ENCODE results near the gene CXCL16.

DNA sequence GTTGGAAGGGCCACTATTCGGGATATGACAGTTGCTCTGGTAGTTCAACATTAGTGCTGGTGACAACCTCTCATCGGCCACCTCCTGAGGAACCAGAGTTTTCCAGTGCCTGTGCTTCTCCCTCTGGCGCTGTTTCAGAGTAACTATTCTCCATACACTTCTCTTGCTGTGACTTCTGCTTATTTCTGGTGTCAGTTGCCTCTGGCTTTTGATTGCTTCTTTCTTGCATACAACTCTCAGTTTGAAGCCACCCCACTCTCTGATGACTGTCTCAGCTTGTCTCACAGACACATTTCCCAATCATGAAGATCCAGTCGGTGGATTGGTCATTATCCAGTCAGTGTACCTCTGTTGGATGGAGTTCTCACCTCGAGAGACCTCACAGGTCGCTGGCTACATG, 28.6 kb upstream of the CXCL16 start:
- no peak for TF ChIP-seq POLR2A (IDR thresholded peaks at IDR 0.05; ENCODE audit: low read length)
- no peak for TF ChIP-seq SMC3 (IDR thresholded peaks at IDR 0.05)
- no peak for TF ChIP-seq JUNB (IDR thresholded peaks at IDR 0.05)
- TF ChIP-seq, protein P1, sequence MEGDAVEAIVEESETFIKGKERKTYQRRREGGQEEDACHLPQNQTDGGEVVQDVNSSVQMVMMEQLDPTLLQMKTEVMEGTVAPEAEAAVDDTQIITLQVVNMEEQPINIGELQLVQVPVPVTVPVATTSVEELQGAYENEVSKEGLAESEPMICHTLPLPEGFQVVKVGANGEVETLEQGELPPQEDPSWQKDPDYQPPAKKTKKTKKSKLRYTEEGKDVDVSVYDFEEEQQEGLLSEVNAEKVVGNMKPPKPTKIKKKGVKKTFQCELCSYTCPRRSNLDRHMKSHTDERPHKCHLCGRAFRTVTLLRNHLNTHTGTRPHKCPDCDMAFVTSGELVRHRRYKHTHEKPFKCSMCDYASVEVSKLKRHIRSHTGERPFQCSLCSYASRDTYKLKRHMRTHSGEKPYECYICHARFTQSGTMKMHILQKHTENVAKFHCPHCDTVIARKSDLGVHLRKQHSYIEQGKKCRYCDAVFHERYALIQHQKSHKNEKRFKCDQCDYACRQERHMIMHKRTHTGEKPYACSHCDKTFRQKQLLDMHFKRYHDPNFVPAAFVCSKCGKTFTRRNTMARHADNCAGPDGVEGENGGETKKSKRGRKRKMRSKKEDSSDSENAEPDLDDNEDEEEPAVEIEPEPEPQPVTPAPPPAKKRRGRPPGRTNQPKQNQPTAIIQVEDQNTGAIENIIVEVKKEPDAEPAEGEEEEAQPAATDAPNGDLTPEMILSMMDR (IDR thresholded peaks at IDR 0.05): no peak
- no peak for TF ChIP-seq HEYL (CRISPR knock-in tag; IDR thresholded peaks at IDR 0.05)
- TF ChIP-seq PHF8 (IDR thresholded peaks at IDR 0.05; ENCODE audit: borderline replicate concordance, low read depth): no peak
- TF ChIP-seq, protein P2, sequence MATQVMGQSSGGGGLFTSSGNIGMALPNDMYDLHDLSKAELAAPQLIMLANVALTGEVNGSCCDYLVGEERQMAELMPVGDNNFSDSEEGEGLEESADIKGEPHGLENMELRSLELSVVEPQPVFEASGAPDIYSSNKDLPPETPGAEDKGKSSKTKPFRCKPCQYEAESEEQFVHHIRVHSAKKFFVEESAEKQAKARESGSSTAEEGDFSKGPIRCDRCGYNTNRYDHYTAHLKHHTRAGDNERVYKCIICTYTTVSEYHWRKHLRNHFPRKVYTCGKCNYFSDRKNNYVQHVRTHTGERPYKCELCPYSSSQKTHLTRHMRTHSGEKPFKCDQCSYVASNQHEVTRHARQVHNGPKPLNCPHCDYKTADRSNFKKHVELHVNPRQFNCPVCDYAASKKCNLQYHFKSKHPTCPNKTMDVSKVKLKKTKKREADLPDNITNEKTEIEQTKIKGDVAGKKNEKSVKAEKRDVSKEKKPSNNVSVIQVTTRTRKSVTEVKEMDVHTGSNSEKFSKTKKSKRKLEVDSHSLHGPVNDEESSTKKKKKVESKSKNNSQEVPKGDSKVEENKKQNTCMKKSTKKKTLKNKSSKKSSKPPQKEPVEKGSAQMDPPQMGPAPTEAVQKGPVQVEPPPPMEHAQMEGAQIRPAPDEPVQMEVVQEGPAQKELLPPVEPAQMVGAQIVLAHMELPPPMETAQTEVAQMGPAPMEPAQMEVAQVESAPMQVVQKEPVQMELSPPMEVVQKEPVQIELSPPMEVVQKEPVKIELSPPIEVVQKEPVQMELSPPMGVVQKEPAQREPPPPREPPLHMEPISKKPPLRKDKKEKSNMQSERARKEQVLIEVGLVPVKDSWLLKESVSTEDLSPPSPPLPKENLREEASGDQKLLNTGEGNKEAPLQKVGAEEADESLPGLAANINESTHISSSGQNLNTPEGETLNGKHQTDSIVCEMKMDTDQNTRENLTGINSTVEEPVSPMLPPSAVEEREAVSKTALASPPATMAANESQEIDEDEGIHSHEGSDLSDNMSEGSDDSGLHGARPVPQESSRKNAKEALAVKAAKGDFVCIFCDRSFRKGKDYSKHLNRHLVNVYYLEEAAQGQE (IDR thresholded peaks at IDR 0.05): no peak
- TF ChIP-seq ESRRA (IDR thresholded peaks at IDR 0.05; ENCODE audit: borderline replicate concordance, low read length): no peak
